GM12873 (cell line): ENCODE data around the gene CTXND2.

Experiments
- CTCF ChIP-seq: IDR thresholded peaks from 2 replicates; pipeline ENCODE4 v1.5.1; 2012; ENCODE audit warnings: low read depth, mild to moderate bottlenecking, moderate library complexity, low read length, control low read depth; ENCODE audit not compliant: insufficient read depth; ENCODE audit errors: missing control alignments

CTXND2 gene

GRCh38 chr1:150906813-150907212 lies 19.9 kb downstream of the CTXND2 start:
- no peak for TF ChIP-seq CTCF

- no peak for TF ChIP-seq CTCF
Measured at GRCh38 chr1:150909585-150910180, 22.7 kb downstream of the CTXND2 start.

- no peak for TF ChIP-seq CTCF
Measured at GRCh38 chr1:150912623-150913022, 25.7 kb downstream of the CTXND2 start.

- TF ChIP-seq CTCF: no peak
Measured at GRCh38 chr1:150917387-150917786, 30.5 kb downstream of the CTXND2 start.

- TF ChIP-seq CTCF: peak; percentile 85
Measured at GRCh38 chr1:150922519-150922975, 35.6 kb downstream of the CTXND2 start.

- TF ChIP-seq CTCF: no peak
Measured at GRCh38 chr1:150925080-150925479, 38.1 kb downstream of the CTXND2 start.

GRCh38 chr1:150926097-150926741 lies 39.3 kb downstream of the CTXND2 start, which contains the start of gene SETDB1:
TSS of gene SETDB1 (plus strand) at chr1:150926363. CDS start at chr1:150927715, 1,352 bp downstream.
- no peak for TF ChIP-seq CTCF
